Activated naive CD4-positive, alpha-beta T cell treated with Interleukin-2 at 50 U/mL for 16 hours (primary cell): ENCODE results near the gene TASP1.

Experiments
- DNase-seq: peaks from one replicate; pipeline ENCODE4 v3.0.0-alpha.2; 2020

The TASP1 gene

GRCh38 chr20:13340088-13340487 is 298.6 kb downstream of the TASP1 start:
- no peak for DNase-seq
